HL-60 (cell line): ENCODE results near the gene MYH11.
A peak's percentile ranks its signal among the peaks of the same experiment; 100 is the strongest.

Experiments
- DNase-seq, 2 experiments: peaks; one replicate each; pipeline ENCODE4 v3.0.0-alpha.2; 2010 to 2020; ENCODE audit warnings: low read depth in 1 of 2, low spot score in 1 of 2
- H3K27ac ChIP-seq: fragments of 250-450 bp; sonication (Bioruptor Pico); replicated peaks from 2 replicates; pipeline ENCODE4 v1.5.1; 2020; ENCODE audit warnings: mild to moderate bottlenecking, moderate library complexity
- H3K27me3 ChIP-seq: fragments of 250-450 bp; sonication (Bioruptor Pico); 2 replicates; pipeline ENCODE4 v1.5.1; 2021; ENCODE audit warnings: mild to moderate bottlenecking, moderate library complexity; ENCODE audit not compliant: insufficient read depth, poor library complexity, severe bottlenecking
- H3K4me3 ChIP-seq: replicated peaks from 2 replicates; pipeline ENCODE4 v1.5.1; 2011; ENCODE audit warnings: mild to moderate bottlenecking, control low read depth, low read length; ENCODE audit not compliant: insufficient read depth
- GABPA ChIP-seq: IDR thresholded peaks from 2 replicates; pipeline ENCODE4 v1.6.1; 2012; ENCODE audit warnings: low read depth
- POLR2AphosphoS5 ChIP-seq: IDR thresholded peaks from 2 replicates; pipeline ENCODE4 v1.6.1; 2012; ENCODE audit warnings: low read depth
- SPI1 ChIP-seq: IDR thresholded peaks from 2 replicates; pipeline ENCODE4 v1.6.1; 2012; ENCODE audit warnings: low read depth, mild to moderate bottlenecking, borderline replicate concordance
- TF ChIP-seq, protein P1 (sequence below): IDR thresholded peaks from one replicate; pipeline ENCODE4 v1.5.1; 2011; ENCODE audit warnings: low read length, control low read depth, inconsistent platforms; ENCODE audit not compliant: insufficient read depth
- TF ChIP-seq, protein P2 (sequence below): IDR thresholded peaks from 2 replicates; pipeline ENCODE4 v1.6.1; 2012; ENCODE audit warnings: low read depth; ENCODE audit not compliant: insufficient replicate concordance

MYH11 gene

DNA sequence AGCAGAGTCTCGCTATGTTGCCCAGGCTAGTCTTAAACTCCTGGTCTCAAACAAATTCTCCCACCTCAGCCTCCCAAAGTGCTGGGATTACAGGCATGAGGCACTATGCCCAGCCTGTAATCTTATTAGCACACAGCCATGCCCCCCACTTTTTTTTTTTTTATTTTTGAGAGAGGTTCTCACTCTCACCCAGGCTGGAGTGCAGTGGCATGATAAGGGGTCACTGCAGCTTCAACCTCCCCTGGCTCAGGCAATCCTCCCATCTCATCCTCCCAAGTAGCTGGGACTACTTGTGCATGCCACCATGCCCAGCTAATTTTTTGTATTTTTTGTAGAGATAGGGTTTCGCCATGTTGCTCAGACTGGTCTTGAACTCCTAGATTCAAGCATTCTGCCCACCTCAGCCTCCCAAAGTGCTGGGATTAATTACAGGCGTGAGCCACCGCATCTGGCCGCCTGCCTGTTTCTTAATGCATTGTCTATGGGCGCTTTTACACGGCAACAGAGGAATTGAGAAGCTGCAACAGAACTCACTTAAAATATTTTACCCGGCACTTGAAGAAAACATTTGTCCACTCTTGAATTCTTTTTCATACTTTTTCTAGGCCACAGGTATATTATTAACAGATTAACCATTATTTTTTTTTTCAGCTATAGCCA, 40.4 kb upstream of the MYH11 start:
- H3K4me3 ChIP-seq, result no peak overlapping the region
- TF ChIP-seq GABPA (no peak), SPI1 (no peak), POLR2AphosphoS5 (no peak)
- TF ChIP-seq, protein P1, sequence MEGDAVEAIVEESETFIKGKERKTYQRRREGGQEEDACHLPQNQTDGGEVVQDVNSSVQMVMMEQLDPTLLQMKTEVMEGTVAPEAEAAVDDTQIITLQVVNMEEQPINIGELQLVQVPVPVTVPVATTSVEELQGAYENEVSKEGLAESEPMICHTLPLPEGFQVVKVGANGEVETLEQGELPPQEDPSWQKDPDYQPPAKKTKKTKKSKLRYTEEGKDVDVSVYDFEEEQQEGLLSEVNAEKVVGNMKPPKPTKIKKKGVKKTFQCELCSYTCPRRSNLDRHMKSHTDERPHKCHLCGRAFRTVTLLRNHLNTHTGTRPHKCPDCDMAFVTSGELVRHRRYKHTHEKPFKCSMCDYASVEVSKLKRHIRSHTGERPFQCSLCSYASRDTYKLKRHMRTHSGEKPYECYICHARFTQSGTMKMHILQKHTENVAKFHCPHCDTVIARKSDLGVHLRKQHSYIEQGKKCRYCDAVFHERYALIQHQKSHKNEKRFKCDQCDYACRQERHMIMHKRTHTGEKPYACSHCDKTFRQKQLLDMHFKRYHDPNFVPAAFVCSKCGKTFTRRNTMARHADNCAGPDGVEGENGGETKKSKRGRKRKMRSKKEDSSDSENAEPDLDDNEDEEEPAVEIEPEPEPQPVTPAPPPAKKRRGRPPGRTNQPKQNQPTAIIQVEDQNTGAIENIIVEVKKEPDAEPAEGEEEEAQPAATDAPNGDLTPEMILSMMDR, result no peak
- no peak for DNase-seq
- H3K27me3 ChIP-seq, result no peaks in the 10 kb centered on the region
- no peak overlapping the region for H3K27ac ChIP-seq

DNA sequence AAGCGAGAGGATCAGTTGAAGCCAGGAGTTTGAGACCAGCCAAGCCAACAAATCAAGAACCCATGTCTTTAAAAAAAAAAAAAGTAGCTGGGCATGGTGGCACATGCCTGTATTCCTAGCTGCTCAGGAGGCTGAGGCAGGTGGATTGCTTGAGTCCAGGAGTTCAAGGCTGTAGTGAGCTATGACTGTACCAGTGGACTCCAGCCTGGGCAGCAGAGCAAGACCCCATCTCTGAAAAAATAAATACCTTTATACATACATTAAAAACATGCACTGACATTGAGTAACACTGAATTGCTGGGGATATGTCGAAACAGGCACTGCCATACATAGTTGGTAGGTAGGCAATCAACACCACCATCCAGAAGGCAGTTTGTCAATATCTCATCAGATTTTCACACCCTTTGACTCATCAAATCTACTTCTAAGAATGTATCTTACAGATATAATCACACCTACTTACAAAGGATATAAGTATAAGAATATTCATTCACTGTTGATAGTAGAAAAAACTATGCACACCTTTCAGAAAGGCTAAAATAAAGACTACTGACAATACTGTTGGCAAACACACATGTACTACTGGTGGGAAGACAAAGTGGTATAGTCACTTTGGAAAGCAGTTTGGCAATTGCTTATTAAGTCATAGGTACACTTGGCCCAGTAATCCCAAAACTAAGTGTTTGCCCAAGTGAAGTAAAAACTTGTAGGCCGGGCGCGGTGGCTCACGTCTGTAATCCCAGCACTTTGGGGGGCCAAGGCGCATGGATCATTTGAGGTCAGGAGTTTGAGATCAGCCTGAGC, 37.9 kb upstream of the MYH11 start:
- Histone ChIP-seq H3K27me3 (no peaks in the 10 kb centered on the region), H3K4me3 (no peak overlapping the region), H3K27ac (no peak overlapping the region)
- TF ChIP-seq, protein P1, result no peak
- no peak for TF ChIP-seq GABPA
- TF ChIP-seq, protein P2, sequence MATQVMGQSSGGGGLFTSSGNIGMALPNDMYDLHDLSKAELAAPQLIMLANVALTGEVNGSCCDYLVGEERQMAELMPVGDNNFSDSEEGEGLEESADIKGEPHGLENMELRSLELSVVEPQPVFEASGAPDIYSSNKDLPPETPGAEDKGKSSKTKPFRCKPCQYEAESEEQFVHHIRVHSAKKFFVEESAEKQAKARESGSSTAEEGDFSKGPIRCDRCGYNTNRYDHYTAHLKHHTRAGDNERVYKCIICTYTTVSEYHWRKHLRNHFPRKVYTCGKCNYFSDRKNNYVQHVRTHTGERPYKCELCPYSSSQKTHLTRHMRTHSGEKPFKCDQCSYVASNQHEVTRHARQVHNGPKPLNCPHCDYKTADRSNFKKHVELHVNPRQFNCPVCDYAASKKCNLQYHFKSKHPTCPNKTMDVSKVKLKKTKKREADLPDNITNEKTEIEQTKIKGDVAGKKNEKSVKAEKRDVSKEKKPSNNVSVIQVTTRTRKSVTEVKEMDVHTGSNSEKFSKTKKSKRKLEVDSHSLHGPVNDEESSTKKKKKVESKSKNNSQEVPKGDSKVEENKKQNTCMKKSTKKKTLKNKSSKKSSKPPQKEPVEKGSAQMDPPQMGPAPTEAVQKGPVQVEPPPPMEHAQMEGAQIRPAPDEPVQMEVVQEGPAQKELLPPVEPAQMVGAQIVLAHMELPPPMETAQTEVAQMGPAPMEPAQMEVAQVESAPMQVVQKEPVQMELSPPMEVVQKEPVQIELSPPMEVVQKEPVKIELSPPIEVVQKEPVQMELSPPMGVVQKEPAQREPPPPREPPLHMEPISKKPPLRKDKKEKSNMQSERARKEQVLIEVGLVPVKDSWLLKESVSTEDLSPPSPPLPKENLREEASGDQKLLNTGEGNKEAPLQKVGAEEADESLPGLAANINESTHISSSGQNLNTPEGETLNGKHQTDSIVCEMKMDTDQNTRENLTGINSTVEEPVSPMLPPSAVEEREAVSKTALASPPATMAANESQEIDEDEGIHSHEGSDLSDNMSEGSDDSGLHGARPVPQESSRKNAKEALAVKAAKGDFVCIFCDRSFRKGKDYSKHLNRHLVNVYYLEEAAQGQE, result no peak
- DNase-seq, result peak in 1 of 2 experiments; percentile 33

DNA sequence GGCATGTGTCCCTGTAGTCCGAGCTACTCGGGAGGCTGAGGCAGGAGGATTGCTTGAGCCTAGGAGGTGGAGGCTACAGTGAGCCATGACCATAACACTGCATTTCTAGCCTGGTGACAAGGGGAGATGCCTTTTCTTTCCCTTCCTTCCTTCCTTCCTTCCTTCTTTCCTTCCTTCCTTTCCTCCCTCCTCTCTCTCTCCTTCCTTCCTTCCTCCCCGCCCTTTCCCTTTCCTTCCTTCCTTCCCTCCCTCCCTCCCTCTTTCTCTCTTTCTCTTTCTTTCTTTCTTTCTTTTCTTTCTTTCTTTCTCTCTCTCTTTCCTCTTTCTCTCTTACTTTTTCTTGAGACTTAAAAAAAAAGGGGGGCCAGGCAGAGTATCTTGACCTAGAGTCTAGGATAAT, 34.7 kb upstream of the MYH11 start:
- Histone ChIP-seq H3K27me3 (no peaks in the 10 kb centered on the region), H3K27ac (no peak overlapping the region), H3K4me3 (no peak overlapping the region)
- TF ChIP-seq, protein P2, result no peak
- TF ChIP-seq GABPA, result no peak
- TF ChIP-seq SPI1, result no peak
- TF ChIP-seq, protein P1, result no peak
- no peak for TF ChIP-seq POLR2AphosphoS5
- DNase-seq, result no peak
